ENCODE measurements around the gene NFATC1. TPM values are rescaled to one million over a fixed set of nuclear protein-coding genes. Genes with fewer than 3 reads are reported as not detected.

The NFATC1 gene
- total RNA-seq, 1 donor from 2014 or later, result 5.6 TPM

DNA sequence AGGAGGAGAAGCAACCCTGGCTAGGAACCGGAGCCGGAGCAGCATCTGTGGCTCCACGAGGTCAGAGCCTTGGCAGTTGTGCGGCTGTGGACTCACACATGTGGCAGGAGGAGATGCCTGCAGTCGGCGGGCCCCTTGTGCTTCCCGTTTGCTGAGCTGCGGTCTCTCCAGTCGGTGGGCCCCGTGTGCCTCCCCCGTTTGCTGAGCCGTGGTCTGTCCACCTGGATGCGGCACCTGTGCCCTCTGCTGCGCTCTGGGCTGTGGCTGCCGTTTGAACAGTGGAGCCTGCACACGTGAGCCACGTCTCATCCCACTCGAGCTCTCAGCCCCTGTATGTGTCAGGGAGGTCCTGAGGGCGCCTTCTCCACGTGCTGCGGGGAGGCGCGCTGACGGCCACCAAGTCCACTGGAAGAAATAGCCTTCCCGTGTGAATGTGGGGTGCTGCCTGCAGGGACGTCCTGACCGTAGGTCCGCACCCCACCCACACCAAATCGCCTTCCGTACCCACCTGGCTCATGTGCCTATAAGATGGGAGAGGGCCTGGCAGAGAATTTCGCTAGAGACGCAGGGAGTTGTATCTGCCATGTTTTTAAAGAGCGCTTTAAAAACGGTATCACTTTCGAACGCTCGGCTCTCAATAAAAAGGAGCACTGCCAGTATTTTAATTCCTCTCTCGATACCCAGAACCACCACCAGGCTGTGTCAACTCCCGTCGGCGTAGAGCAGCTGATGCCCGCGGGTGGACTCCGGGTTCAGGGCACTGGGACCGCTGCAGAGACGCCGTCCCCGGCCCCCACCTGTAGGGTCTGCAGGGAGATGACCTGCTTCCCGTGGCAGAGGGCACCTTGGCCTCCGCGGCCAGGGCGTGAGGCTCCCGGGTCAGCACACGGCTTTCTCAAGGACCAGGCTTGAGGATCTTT, 117.0 kb downstream of the NFATC1 start:
- H3K27ac Mint-ChIP-seq, result no peak overlapping the region
- H3K27me3 Mint-ChIP-seq, result peaks cover 19% of the 10 kb centered on the region
- no peaks in the 10 kb centered on the region for H3K4me1 Mint-ChIP-seq (ENCODE audit: low read depth)
- no peak overlapping the region for H3K4me3 Mint-ChIP-seq (ENCODE audit: low read depth)
- H3K9me3 Mint-ChIP-seq (ENCODE audit: low read depth), result no peaks in the 10 kb centered on the region
- TF ChIP-seq CTCF (IDR thresholded peaks at IDR 0.05; ENCODE audit: unreplicated experiment), result no peak
- H3K36me3 Mint-ChIP-seq (ENCODE audit: insufficient read depth), result no peaks in the 10 kb centered on the region
- DNase-seq (ENCODE audit: low spot score, unreplicated experiment), result no peak

- peaks cover 11% of the 10 kb centered on the region for H3K27me3 Mint-ChIP-seq
- no peak for TF ChIP-seq CTCF (IDR thresholded peaks at IDR 0.05; ENCODE audit: unreplicated experiment)
- no peaks in the 10 kb centered on the region for H3K9me3 Mint-ChIP-seq (ENCODE audit: low read depth)
- no peak overlapping the region for H3K27ac Mint-ChIP-seq
- no peaks in the 10 kb centered on the region for H3K4me1 Mint-ChIP-seq (ENCODE audit: low read depth)
- no peaks in the 10 kb centered on the region for H3K36me3 Mint-ChIP-seq (ENCODE audit: insufficient read depth)
- no peak overlapping the region for H3K4me3 Mint-ChIP-seq (ENCODE audit: low read depth)
- DNase-seq (ENCODE audit: low spot score, unreplicated experiment), result no peak
These were observed 117.8 kb downstream of the NFATC1 start for GRCh38 chr18:79513381-79514081.

DNA sequence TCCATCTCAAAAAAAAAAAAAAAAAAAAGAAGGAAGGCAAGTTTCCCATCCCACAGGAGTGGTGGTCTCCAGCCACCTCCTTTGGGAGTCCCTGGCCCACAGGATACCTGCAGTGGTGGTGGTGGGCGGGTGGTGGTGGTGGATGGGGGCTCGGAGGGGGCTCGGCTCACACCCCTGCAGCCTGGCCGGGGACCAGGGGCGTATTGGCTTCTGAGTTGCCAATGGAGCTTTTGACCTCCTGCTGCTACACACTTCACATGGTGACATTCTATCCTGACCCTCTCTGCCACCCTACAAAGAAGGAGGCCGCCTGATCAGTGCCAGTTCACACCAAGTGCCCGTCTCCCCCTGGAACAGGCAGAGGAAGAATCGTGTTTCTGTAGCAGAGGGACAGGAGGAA, 119.6 kb downstream of the NFATC1 start:
- Mint-ChIP-seq H3K9me3 (ENCODE audit: low read depth) (no peaks in the 10 kb centered on the region), H3K4me1 (ENCODE audit: low read depth) (peaks cover 2% of the 10 kb centered on the region), H3K27me3 (peaks cover 5% of the 10 kb centered on the region), H3K4me3 (ENCODE audit: low read depth) (no peak overlapping the region), H3K36me3 (ENCODE audit: insufficient read depth) (no peaks in the 10 kb centered on the region), H3K27ac (no peak overlapping the region)
- DNase-seq (ENCODE audit: low spot score, unreplicated experiment), result no peak
- no peak for TF ChIP-seq CTCF (IDR thresholded peaks at IDR 0.05; ENCODE audit: unreplicated experiment)

- Mint-ChIP-seq H3K36me3 (ENCODE audit: insufficient read depth) (no peaks in the 10 kb centered on the region), H3K4me3 (ENCODE audit: low read depth) (no peak overlapping the region), H3K9me3 (ENCODE audit: low read depth) (no peaks in the 10 kb centered on the region), H3K27me3 (peaks cover 5% of the 10 kb centered on the region), H3K4me1 (ENCODE audit: low read depth) (peaks cover 2% of the 10 kb centered on the region), H3K27ac (no peak overlapping the region)
- TF ChIP-seq CTCF (IDR thresholded peaks at IDR 0.05; ENCODE audit: unreplicated experiment), result no peak
- no peak for DNase-seq (ENCODE audit: low spot score, unreplicated experiment)
These were observed 120.2 kb downstream of the NFATC1 start for GRCh38 chr18:79515944-79516351.

GRCh38 chr18:79516441-79516931, 120.8 kb downstream of the NFATC1 start:
- no peaks in the 10 kb centered on the region for H3K9me3 Mint-ChIP-seq (ENCODE audit: low read depth)
- H3K4me1 Mint-ChIP-seq (ENCODE audit: low read depth), result peaks cover 2% of the 10 kb centered on the region
- no peak overlapping the region for H3K27ac Mint-ChIP-seq
- no peak for TF ChIP-seq CTCF (IDR thresholded peaks at IDR 0.05; ENCODE audit: unreplicated experiment)
- no peaks in the 10 kb centered on the region for H3K36me3 Mint-ChIP-seq (ENCODE audit: insufficient read depth)
- no peak overlapping the region for H3K4me3 Mint-ChIP-seq (ENCODE audit: low read depth)
- peaks cover 5% of the 10 kb centered on the region for H3K27me3 Mint-ChIP-seq
- DNase-seq (ENCODE audit: low spot score, unreplicated experiment), result no peak

Data from progenitor cell of endocrine pancreas (in vitro differentiated cells).